HG03342 (cell line): Measurements from ENCODE around the gene APOA5.
"Not testable (repeated sequence)": the region's sequence is repeated elsewhere in the genome, so short reads cannot be mapped to it uniquely, and the experiment has no call there.

Experiments used
- ATAC-seq: cut with Tn5 transposase; IDR thresholded peaks from one replicate; pipeline ENCODE4 v1.9.1; 2021; ENCODE audit warnings: mild to moderate bottlenecking, moderate library complexity; ENCODE audit not compliant: unreplicated experiment

APOA5 gene

DNA sequence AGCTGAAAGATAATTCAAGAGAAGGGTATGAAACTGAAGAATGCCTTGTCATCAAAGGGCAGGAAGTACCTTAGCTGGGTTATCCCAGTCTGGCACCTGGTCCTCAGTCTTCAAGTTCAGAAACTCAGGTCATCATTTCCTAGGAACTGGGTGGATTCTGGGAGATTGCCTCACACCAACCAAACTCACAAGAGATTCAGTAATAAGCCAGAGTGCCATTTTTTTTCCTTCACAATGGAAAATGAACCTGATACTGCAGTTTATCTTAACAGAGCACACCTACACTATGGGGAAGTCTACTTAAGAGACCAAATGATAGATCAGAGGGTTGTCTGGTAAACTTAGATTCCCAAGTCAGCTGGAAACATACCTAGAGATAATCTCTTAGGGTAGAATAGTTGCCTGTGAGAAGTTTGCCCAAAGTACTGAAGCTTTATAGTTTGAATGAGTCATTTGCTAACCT is 15.1 kb downstream of the APOA5 start:
- no peak for ATAC-seq

DNA sequence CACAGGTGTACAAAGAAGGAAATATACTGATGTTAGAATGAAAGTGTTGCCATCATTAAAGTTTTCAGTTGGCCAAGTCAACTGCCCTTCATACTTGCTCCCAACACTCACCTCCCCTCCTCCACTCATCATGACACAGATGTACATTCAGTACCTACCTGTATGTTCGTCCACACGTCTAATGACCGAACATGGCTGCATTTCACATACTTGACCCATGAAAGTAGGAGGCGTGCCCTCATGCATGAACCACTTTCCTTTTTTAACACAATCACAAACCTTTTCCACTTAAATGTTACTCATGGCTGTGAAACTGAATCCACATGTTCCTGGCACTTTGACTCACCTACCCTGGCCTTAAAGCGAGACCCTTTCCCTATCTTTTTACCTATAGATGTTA is 15.7 kb downstream of the APOA5 start:
- ATAC-seq: no peak

DNA sequence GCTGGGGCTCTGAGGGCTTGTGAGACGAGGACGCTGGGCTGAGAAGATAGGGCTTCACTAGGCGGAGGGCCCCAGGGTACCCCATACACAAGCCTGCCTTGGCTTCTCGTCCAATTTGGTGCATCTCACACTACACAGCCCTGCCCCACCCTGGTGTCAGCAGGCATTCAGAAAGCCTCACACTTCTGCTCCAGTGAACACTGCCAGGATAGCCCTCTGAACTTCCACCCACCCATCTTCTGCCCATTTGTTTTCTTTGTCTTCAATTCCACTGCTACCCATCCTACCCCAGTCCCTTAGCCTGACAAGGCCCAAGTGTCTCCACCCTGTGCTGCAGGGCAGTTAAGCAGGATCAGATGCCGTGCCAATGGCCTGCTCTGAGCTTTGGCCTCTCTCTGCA is 17.0 kb downstream of the APOA5 start:
- no peak for ATAC-seq

DNA sequence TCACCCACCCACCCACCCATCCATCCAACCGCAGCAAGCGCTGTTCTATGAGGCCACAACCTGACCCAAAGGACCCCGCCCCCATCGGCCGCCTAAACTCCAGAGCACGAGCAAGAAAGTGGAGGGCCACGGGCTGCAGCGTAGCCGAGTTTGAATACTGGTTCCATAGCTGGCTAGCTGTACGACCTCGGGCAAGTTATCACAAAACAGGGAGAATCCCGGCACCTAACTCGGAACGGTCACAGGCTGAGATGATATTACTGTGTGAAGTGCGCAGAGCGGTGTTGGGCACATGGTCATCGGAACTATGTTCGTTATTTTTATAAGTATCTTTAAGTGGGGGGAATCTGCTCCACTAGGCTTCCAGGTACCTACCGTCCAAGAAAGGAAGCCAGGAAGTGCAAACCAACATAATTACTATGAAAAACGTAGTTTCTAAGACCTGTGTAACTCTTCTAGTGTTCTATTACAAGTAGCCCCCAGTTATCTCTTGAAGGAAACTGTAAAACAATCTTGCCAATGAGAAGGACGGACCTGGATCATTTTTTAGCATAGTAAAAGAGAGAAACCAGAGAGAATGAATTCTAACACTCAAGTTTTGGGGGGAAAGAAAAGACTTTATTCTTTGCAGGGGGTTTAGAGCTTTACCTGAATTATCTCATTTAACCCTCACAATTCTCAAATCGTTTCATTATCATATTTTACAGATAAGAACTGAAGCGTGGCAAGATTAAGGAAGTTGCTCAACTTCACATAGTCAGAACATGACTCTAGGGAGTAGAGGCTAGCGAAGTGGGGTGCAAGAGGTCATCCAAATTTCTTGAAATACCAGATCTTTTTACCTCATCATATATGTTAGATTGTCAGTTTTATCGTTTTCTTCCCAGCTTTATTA is 18.2 kb downstream of the APOA5 start:
- peak; percentile 31 for ATAC-seq

DNA sequence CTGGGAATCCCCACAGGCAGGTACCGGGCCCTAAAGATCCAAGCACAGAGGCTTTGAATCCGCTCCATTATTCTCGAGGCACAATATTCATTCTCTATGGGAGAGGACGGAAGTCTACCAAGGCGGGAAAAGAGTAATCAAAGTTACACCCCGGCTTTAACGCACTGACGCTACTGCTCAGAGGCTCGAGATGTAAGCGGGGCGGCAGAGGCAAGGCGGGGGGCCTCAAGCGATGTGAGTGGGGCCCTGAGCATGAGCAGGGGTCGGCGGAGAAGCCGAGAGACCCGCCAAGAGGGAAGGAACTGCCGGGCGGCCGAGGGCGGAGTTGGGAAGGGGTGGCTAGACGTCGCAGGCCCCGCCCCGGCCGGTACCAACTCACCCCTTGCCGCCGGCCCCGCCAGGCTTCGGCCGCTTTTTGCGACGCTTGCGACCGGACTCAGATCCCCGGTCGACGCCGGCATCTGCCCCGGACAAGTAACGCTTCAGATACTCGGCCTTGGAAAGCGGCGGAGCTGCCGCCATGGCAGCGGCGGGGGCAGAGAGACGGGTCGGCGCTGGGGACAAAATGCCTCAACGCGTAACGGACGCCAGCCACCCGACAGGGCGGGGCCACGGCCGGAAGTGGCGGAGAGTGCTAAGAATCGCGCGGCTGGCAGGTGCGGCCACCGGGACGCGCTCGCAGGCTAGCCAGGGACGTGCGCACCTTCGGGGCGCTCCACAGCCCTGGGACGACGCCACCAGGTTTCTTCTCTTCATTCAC is 19.1 kb downstream of the APOA5 start, which contains the start of gene BUD13:
BUD13 (minus strand) TSS at position 545 of the 760 bp plus-strand sequence; CDS start at position 522, 23 bp downstream.
- ATAC-seq: peak; percentile 83

DNA sequence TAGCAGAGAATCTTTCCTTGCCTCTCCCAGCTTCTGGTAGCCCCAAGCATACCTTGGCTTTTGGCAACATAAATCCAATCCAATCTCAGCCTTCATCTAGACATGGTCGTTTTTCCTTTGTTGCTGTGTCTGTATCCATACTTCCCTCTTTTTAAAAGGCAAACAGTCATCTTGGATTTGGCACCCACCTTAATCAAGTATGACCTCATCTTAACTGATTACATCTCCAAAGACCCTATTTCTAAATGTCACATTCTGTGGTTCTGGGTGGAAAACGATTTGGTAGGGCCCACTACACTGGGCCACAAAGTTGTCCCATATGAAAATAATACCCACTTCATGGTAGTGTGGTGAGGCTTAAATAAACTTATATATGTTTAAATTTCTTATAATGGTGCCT is 19.7 kb downstream of the APOA5 start:
- no peak for ATAC-seq

DNA sequence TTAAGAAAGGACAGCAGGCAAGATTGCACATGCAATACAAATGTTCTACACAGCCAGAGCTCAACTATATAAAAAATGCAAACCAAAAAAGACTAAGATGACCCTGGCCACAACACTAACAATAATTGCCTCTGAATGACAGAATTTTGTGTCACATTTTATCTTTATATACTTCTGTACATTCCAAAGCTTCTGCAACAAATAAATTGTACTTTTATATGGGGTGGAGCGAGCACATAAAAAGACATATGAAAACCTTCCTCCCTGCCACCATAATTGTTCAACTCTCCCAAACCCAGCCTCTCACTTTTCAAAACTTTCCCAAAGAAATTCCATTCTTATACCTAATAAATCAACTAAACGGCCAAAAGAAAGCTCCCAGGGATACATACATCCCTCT is 29.5 kb downstream of the APOA5 start:
- no peak for ATAC-seq

DNA sequence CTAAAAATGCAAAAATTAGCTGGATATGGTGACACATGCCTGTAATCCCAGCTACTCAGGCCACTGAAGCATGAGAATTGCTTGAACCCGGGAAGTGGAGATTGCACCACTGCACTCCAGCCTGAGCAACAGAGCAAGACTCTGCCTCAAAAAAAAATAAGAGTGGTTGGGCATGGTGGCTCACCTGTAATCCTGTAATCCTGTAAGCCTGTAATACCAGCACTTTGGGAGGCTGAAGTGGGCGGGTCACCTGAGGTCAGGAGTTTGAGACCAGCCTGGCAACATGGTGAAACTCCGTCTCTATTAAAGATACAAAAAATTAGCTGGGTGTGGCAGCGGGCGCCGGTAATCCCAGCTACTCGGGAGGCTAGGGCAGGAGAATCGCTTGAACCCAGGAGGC is 35.6 kb downstream of the APOA5 start:
- ATAC-seq: not testable (repeated sequence)

DNA sequence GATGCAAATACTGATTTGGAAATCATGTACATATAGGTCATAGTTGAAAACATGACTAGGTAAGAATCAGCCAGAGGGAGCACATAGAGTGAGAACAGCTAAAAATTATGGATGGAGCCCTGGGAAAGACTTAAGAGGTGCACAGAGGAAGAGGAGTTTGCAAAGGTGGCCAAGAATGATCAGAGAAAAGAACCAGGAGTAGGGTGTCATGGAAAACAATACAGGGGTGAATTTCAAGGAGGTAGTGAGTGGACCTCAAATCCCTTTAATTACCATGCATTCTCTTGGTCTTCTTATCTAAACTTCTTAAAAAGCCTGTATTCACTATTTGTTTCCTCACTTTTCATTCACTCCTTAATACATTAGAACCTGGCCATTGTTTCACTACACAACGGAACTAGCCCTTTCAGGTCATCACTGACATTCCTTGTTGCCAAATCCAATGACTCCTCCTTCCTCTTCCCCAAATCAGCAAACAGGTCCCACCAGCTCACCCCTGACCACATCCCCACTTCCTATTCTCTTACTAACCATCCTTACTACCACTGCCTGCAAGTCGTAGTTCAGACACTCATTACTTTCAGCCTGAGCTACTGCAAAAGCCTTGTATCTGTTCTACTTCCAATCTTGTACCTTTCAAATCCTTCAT is 41.5 kb downstream of the APOA5 start:
- ATAC-seq: no peak

DNA sequence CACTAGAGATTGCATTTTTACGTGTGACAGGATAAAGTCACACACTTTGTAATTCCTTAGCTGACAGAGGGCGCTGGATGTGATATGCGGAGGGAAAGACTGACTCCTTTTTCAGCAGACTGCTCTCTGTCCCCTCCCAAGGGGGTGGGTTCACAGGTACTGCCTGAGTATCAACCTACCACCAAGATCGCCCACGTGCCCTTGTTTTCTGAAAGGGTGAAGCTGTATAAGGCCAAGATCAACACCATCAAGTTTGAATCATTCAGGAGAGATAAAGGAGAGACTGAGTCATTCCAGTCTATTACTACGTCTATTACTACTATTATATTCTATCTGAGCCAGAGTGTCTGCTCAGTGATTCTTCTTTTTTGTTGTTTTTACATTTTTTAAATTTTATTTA is 49.6 kb downstream of the APOA5 start:
- no peak for ATAC-seq

DNA sequence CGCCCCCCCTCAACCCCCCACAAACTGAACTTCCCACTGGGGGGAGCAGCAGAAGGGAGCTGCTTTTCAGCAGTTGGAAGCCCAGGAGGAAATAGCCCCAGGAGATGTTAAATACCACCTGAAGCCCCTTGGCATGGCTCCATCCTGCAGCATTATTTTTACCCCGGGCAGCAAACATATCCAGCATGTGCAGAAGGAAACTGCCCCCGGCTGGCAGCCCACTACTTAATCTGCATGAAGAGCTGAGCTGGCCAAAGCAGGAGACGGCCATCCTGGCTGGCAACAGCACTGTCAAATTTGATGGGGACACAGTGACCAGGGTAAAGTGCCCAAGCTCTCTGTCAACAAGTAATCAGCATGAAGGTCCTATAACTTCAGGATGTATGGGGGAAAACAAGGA is 50.9 kb downstream of the APOA5 start:
- ATAC-seq: no peak
